ENCODE data around the gene ZBTB12. TPM values are rescaled to one million over a fixed set of nuclear protein-coding genes. Genes with fewer than 3 reads are reported as not detected.

ZBTB12 gene
- total and polyA plus RNA-seq, 10 of the 15 experiments (the other 5 are each of a cell fraction or from before 2014, with no cell fraction given), result 0.81 to 4.5 (median 1.7) TPM; not detected in 4

GRCh38 chr6:31918069-31918720, 16.3 kb upstream of the ZBTB12 start:
- Histone ChIP-seq H2AFZ (ENCODE audit: control insufficient read depth, low read depth, low read length) (no peak overlapping the region), H3K4me2 (ENCODE audit: control insufficient read depth, insufficient read depth) (no peak overlapping the region), H3K9me3 (replicated peaks; ENCODE audit: control insufficient read depth, insufficient read depth, low read length) (no peaks in the 10 kb centered on the region), H3K4me1 (ENCODE audit: control insufficient read depth, insufficient read depth, low read length) (peaks cover 5% of the 10 kb centered on the region; the same call in 1 of the 2 replicates), H3K79me2 (ENCODE audit: control insufficient read depth, insufficient read depth, low read length) (no peaks in the 10 kb centered on the region), H3K4me3 (no peak overlapping the region), H3K27ac (ENCODE audit: control insufficient read depth, insufficient read depth) (no peak overlapping the region), H4K20me1 (ENCODE audit: control insufficient read depth, insufficient read depth) (no peaks in the 10 kb centered on the region), H3K9ac (ENCODE audit: control insufficient read depth, insufficient read depth, low read length) (no peak overlapping the region), H3K27me3 (replicated peaks in 1 of 2; ENCODE audit: control insufficient read depth in 2 of 2, insufficient read depth in 2 of 2, low read length in 1 of 2) (no peaks in the 10 kb centered on the region), H3K36me3 (ENCODE audit: control insufficient read depth in 2 of 2, insufficient read depth in 2 of 2, low read length in 1 of 2) (no peaks in the 10 kb centered on the region)
- CTCF ChIA-PET, result interaction anchor here (1.0 to 2.0 kb wide), 4 partner anchors 21 to 82 kb away, joined by 3 to 4 read pairs (median 3); no protein-coding TSS in a partner anchor
- no peak for DNase-seq (ENCODE audit: low read depth, low spot score)
- no peak for FAIRE-seq
- BruUV-seq (replicated peaks), result no TSS peak
- RAD21 ChIA-PET (ENCODE audit: unreplicated experiment), result interaction anchor here (0.7 kb wide), 1 partner anchor 187 kb away, joined by 3 read pairs; no protein-coding TSS in a partner anchor
- SMC1A ChIA-PET (ENCODE audit: uncharacterized antibody, unreplicated experiment), result interaction anchor here (0.7 to 1.4 kb wide), 4 partner anchors 20 to 233 kb away, joined by 3 to 4 read pairs (median 4); no protein-coding TSS in a partner anchor
- WGBS (ENCODE audit: insufficient coverage, insufficient replicate concordance, low lambda C conversion rate, missing lambda C conversion rate), result 28% methylated on average over 8 of the region's 8 CpGs
- intact Hi-C loops (cut with micrococcal nuclease; ENCODE audit: unreplicated experiment), result no loop called here
- POLR2A ChIA-PET, result interaction anchor here (0.7 kb wide), 1 partner anchor 34 kb away, joined by 4 read pairs; no protein-coding TSS in a partner anchor
- in situ Hi-C loops (cut with MboI), result no loop called here
- TF ChIP-seq, protein P1, sequence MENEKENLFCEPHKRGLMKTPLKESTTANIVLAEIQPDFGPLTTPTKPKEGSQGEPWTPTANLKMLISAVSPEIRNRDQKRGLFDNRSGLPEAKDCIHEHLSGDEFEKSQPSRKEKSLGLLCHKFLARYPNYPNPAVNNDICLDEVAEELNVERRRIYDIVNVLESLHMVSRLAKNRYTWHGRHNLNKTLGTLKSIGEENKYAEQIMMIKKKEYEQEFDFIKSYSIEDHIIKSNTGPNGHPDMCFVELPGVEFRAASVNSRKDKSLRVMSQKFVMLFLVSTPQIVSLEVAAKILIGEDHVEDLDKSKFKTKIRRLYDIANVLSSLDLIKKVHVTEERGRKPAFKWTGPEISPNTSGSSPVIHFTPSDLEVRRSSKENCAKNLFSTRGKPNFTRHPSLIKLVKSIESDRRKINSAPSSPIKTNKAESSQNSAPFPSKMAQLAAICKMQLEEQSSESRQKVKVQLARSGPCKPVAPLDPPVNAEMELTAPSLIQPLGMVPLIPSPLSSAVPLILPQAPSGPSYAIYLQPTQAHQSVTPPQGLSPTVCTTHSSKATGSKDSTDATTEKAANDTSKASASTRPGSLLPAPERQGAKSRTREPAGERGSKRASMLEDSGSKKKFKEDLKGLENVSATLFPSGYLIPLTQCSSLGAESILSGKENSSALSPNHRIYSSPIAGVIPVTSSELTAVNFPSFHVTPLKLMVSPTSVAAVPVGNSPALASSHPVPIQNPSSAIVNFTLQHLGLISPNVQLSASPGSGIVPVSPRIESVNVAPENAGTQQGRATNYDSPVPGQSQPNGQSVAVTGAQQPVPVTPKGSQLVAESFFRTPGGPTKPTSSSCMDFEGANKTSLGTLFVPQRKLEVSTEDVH (IDR thresholded peaks at IDR 0.05; ENCODE audit: low read depth, partially characterized antibody), result no peak
- TF ChIP-seq CREM (IDR thresholded peaks at IDR 0.05; ENCODE audit: low read depth) (no peak), FOS (IDR thresholded peaks at IDR 0.05; ENCODE audit: borderline replicate concordance, extremely low read depth, insufficient read length) (no peak), RELB (IDR thresholded peaks at IDR 0.05; ENCODE audit: low read depth) (no peak), NFIC (IDR thresholded peaks at IDR 0.05; ENCODE audit: low read depth, low read length) (no peak), NR2C2 (IDR thresholded peaks at IDR 0.05; ENCODE audit: borderline replicate concordance, control insufficient read depth, insufficient read length, low read depth) (no peak), NFYA (IDR thresholded peaks at IDR 0.05; ENCODE audit: borderline replicate concordance, low read depth, low read length) (no peak)
- TF ChIP-seq, protein P2, sequence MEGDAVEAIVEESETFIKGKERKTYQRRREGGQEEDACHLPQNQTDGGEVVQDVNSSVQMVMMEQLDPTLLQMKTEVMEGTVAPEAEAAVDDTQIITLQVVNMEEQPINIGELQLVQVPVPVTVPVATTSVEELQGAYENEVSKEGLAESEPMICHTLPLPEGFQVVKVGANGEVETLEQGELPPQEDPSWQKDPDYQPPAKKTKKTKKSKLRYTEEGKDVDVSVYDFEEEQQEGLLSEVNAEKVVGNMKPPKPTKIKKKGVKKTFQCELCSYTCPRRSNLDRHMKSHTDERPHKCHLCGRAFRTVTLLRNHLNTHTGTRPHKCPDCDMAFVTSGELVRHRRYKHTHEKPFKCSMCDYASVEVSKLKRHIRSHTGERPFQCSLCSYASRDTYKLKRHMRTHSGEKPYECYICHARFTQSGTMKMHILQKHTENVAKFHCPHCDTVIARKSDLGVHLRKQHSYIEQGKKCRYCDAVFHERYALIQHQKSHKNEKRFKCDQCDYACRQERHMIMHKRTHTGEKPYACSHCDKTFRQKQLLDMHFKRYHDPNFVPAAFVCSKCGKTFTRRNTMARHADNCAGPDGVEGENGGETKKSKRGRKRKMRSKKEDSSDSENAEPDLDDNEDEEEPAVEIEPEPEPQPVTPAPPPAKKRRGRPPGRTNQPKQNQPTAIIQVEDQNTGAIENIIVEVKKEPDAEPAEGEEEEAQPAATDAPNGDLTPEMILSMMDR (IDR thresholded peaks at IDR 0.05 in 2 of 3, conservative IDR thresholded peaks at IDR 0.05 in 1 of 3; ENCODE audit: control insufficient read depth in 2 of 3, extremely low read depth in 1 of 3, insufficient read depth in 1 of 3, low read depth in 3 of 3, low read length in 3 of 3), result no peak
- no peak for ATAC-seq

Measured in GM12878 (cell line).